Measurements from ENCODE around the gene UBQLN1. TPM values are rescaled to one million over a fixed set of nuclear protein-coding genes. Genes with fewer than 3 reads are reported as not detected.

The UBQLN1 gene
- total and polyA plus RNA-seq, 2 donors (not counting 3 experiments of a cell fraction or from before 2014, with no cell fraction given): 66.1 to 110 TPM

DNA sequence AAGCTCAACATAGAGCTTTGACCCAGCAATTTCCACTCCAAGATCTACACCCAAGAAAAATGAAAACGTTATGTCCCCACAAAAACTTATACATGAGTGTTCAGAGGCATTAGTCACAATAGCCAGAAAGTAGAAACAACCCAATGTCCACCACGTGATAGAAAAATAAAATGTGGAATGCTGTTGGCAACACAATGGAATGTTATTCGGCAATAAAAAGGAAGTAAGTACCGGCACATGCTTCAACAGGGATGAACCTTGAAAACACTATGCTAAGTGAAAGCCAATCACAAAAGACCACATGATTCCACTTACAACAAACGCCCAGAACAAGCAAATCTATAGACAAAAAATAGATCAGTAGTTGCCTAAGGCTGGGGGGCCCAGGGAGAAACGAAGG is 6.0 kb downstream of the UBQLN1 start:
- Histone ChIP-seq H3K4me2 (ENCODE audit: insufficient read depth, low read length) (peak overlapping the region; percentile 46), H3K4me3 (replicated peaks in 1 of 3; ENCODE audit: insufficient read depth in 1 of 3, low read depth in 1 of 3, low read length in 3 of 3) (peak overlapping the region in 1 of 3 experiments; percentile 22)

More for the DNA sequence above, 6.0 kb downstream of the UBQLN1 start:
- TF ChIP-seq CTCF (IDR thresholded peaks at IDR 0.05; ENCODE audit: extremely low read depth in 1 of 2, insufficient read depth in 1 of 2, low read depth in 1 of 2, low read length in 2 of 2) (no peak), GATA2 (IDR thresholded peaks at IDR 0.05; ENCODE audit: insufficient read depth, insufficient read length, low read depth, low read length) (no peak), POLR2A (IDR thresholded peaks at IDR 0.05; ENCODE audit: low read depth, low read length) (no peak), JUN (IDR thresholded peaks at IDR 0.05; ENCODE audit: borderline replicate concordance, insufficient read depth, insufficient read length, low read depth) (peak; percentile 33)
- TF ChIP-seq, protein P1, sequence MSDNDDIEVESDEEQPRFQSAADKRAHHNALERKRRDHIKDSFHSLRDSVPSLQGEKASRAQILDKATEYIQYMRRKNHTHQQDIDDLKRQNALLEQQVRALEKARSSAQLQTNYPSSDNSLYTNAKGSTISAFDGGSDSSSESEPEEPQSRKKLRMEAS (IDR thresholded peaks at IDR 0.05; ENCODE audit: insufficient read depth, insufficient read length): peak; percentile 69
- BruUV-seq (replicated peaks): no TSS peak
- ChIA-PET CTCF (no interaction called here), POLR2A (no interaction called here)
- peak overlapping the region; percentile 14 for H3K9ac ChIP-seq (replicated peaks; ENCODE audit: extremely low read depth, insufficient read depth, low read length)
- no peaks in the 10 kb centered on the region for H3K36me3 ChIP-seq (ENCODE audit: control insufficient read depth in 2 of 2, extremely low read depth in 1 of 2, insufficient read depth in 2 of 2, low read length in 2 of 2)
- H4K20me1 ChIP-seq (replicated peaks; ENCODE audit: control insufficient read depth, extremely low read depth, insufficient read depth, low read length): peaks cover 23% of the 10 kb centered on the region
- no peaks in the 10 kb centered on the region for H3K27me3 ChIP-seq (ENCODE audit: control insufficient read depth in 2 of 2, insufficient read depth in 2 of 2, low read length in 2 of 2)
- DNase-seq (ENCODE audit: low read depth, low spot score): peak; percentile 88
- H3K9me1 ChIP-seq (replicated peaks; ENCODE audit: control insufficient read depth, extremely low read depth, insufficient read depth, low read length): no peaks in the 10 kb centered on the region
- H2AFZ ChIP-seq (ENCODE audit: low read depth, low read length): no peak overlapping the region
- peak overlapping the region; percentile 57 for H3K27ac ChIP-seq (ENCODE audit: insufficient read depth, low read depth, low read length)
- peaks cover 100% of the 10 kb centered on the region for H3K79me2 ChIP-seq (ENCODE audit: control insufficient read depth, insufficient read depth, low read length)
- no peaks in the 10 kb centered on the region for H3K9me3 ChIP-seq (replicated peaks; ENCODE audit: control insufficient read depth, insufficient read depth, low read length)
- peak; percentile 21 for FAIRE-seq
- intact Hi-C loops (cut with micrococcal nuclease) (loop anchor here (1.0 kb wide), 1 partner anchor 35 kb away; no protein-coding TSS in a partner anchor), dilution Hi-C loops (cut with MboI; ENCODE audit: extremely low pct_ligation_motif_present, low sequenced_read_pairs) (no loop called here)
- peaks cover 44% of the 10 kb centered on the region for H3K4me1 ChIP-seq (ENCODE audit: control insufficient read depth, extremely low read depth, insufficient read depth, low read length)
